Liver (tissue), 9 donors: ENCODE measurements around the gene PEX7. TPM values are rescaled to one million over a fixed set of nuclear protein-coding genes. Genes with fewer than 3 reads are reported as not detected.

Experiments
- DNase-seq: peaks from one replicate; pipeline ENCODE4 v3.0.0-alpha.2; 2017; ENCODE audit warnings: low spot score
- H3K27ac ChIP-seq, 2 donors: one replicate each; pipeline ENCODE4 v1.7.0; 2013; ENCODE audit warnings: inconsistent platforms in 2 of 2, low read length in 2 of 2, control low read depth in 1 of 2, low read depth in 1 of 2, mild to moderate bottlenecking in 1 of 2
- H3K27me3 ChIP-seq, 4 donors: one replicate each; pipeline versions ENCODE4 v1.6.1 to v1.7.0; 2013; ENCODE audit warnings: low read length in 3 of 4, inconsistent platforms in 1 of 4, mild to moderate bottlenecking in 1 of 4, moderate library complexity in 1 of 4; ENCODE audit not compliant: control insufficient read depth in 4 of 4, insufficient read depth in 4 of 4
- H3K36me3 ChIP-seq, 4 donors: one replicate each; pipeline versions ENCODE4 v1.6.1 to v1.7.0; 2013; ENCODE audit warnings: low read length in 3 of 4, mild to moderate bottlenecking in 3 of 4, low read depth in 1 of 4, moderate library complexity in 1 of 4; ENCODE audit not compliant: control insufficient read depth in 4 of 4, insufficient read depth in 3 of 4
- H3K4me1 ChIP-seq, 4 donors: one replicate each; pipeline versions ENCODE4 v1.6.1 to v1.7.0; 2013; ENCODE audit warnings: low read length in 3 of 4, mild to moderate bottlenecking in 3 of 4, moderate library complexity in 1 of 4; ENCODE audit not compliant: control insufficient read depth in 4 of 4, insufficient read depth in 4 of 4
- H3K4me3 ChIP-seq, 3 donors: one replicate each; pipeline versions ENCODE4 v1.6.1 to v1.7.0; 2013; ENCODE audit warnings: low read length in 3 of 3, control low read depth in 1 of 3, low read depth in 1 of 3, mild to moderate bottlenecking in 1 of 3
- H3K9ac ChIP-seq, 2 donors: one replicate each; pipeline ENCODE4 v1.7.0; 2013; ENCODE audit warnings: low read length in 2 of 2, mild to moderate bottlenecking in 2 of 2, moderate library complexity in 2 of 2, control low read depth in 1 of 2, low read depth in 1 of 2
- H3K9me3 ChIP-seq, 4 donors: one replicate each; pipeline versions ENCODE4 v1.6.1 to v1.7.0; 2013; ENCODE audit warnings: low read length in 3 of 4; ENCODE audit not compliant: control insufficient read depth in 4 of 4
- EGR1 ChIP-seq, 2 donors: IDR thresholded peaks; 2 replicates each; pipeline ENCODE4 v1.6.1; 2016 to 2018; ENCODE audit warnings: antibody characterized with exemption in 2 of 2, low read depth in 2 of 2
- FOXA1 ChIP-seq: IDR thresholded peaks from 2 replicates; pipeline ENCODE4 v1.6.1; 2016; ENCODE audit warnings: antibody characterized with exemption
- FOXA2 ChIP-seq: IDR thresholded peaks from 2 replicates; pipeline ENCODE4 v1.6.1; 2016; ENCODE audit warnings: antibody characterized with exemption
- GABPA ChIP-seq, 2 donors: IDR thresholded peaks in 1 of 2; conservative IDR thresholded peaks in 1 of 2; 2 replicates each; pipeline ENCODE4 v1.6.1; 2016; ENCODE audit warnings: antibody characterized with exemption in 2 of 2, mild to moderate bottlenecking in 1 of 2, moderate library complexity in 1 of 2
- HNF4A ChIP-seq, 2 donors: conservative IDR thresholded peaks; 2 replicates each; pipeline ENCODE4 v1.6.1; 2016; ENCODE audit warnings: antibody characterized with exemption in 2 of 2, mild to moderate bottlenecking in 2 of 2
- HNF4G ChIP-seq: IDR thresholded peaks from 2 replicates; pipeline ENCODE4 v1.6.1; 2016; ENCODE audit warnings: antibody characterized with exemption
- JUND ChIP-seq, 2 donors: IDR thresholded peaks; 2 replicates each; pipeline ENCODE4 v1.6.1; 2016; ENCODE audit warnings: antibody characterized with exemption in 2 of 2
- RAD21 ChIP-seq, 2 donors: IDR thresholded peaks; 2 replicates each; pipeline ENCODE4 v1.6.1; 2016; ENCODE audit warnings: antibody characterized with exemption in 2 of 2, mild to moderate bottlenecking in 2 of 2
- SP1 ChIP-seq: IDR thresholded peaks from 2 replicates; pipeline ENCODE4 v1.6.1; 2018; ENCODE audit warnings: antibody characterized with exemption, mild to moderate bottlenecking
- TAF1 ChIP-seq: conservative IDR thresholded peaks from 2 replicates; pipeline ENCODE4 v1.6.1; 2016; ENCODE audit warnings: antibody characterized with exemption, mild to moderate bottlenecking
- YY1 ChIP-seq: IDR thresholded peaks from 2 replicates; pipeline ENCODE4 v1.6.1; 2016; ENCODE audit warnings: antibody characterized with exemption, mild to moderate bottlenecking
- WGBS: extraction: QIAGEN DNeasy Blood & Tissue Kit; methylation state at CpG from one replicate; pipeline ENCODE4 v1.1.7; 2013; 5-methylcytosine and 5-hydroxymethylcytosine counted together
- polyA plus RNA-seq, 2 donors: library from polyadenylated mRNA; stranded (reverse) in 1 of 2; unstranded in 1 of 2; fragments of 200-250 nt in 1 of 2; fragments of >200 nt in 1 of 2; fragmentation: Nextera tagmentation in 1 of 2; extraction: Ambion mirVana in 1 of 2; gene quantifications; one replicate each; pipeline versions ENCODE4 v1.2.1 to v1.2.3, GENCODE V29; 2013 to 2015
- total RNA-seq, 2 donors: library from RNA; depleted of rRNA; stranded (reverse); fragments of >200 nt; gene quantifications; one replicate each; pipeline ENCODE4 v1.2.3, GENCODE V29; 2014
- TF ChIP-seq, protein P1 (sequence below): fragments of 150-350 bp; IDR thresholded peaks from 2 replicates; pipeline ENCODE4 v1.5.1; 2017; ENCODE audit warnings: improper control_type of control experiment, low read depth, low read length; ENCODE audit not compliant: missing input control
- TF ChIP-seq, protein P2 (sequence below): IDR thresholded peaks from 2 replicates; pipeline ENCODE4 v1.6.1; 2016; ENCODE audit warnings: antibody characterized with exemption
- TF ChIP-seq, protein P3 (sequence below): IDR thresholded peaks from 2 replicates; pipeline ENCODE4 v1.6.1; 2016; ENCODE audit warnings: antibody characterized with exemption
- TF ChIP-seq, protein P4 (sequence below): IDR thresholded peaks from 2 replicates; pipeline ENCODE4 v1.6.1; 2016; ENCODE audit warnings: antibody characterized with exemption, mild to moderate bottlenecking
- donor health status: healthy.
- donor health status: healthy.
- donor health status: healthy.
- donor health status: healthy.
- donor health status: healthy.

Gene PEX7
- total and polyA plus RNA-seq, 4 donors = 5.2 to 7.5 (median 6.2) TPM

DNA sequence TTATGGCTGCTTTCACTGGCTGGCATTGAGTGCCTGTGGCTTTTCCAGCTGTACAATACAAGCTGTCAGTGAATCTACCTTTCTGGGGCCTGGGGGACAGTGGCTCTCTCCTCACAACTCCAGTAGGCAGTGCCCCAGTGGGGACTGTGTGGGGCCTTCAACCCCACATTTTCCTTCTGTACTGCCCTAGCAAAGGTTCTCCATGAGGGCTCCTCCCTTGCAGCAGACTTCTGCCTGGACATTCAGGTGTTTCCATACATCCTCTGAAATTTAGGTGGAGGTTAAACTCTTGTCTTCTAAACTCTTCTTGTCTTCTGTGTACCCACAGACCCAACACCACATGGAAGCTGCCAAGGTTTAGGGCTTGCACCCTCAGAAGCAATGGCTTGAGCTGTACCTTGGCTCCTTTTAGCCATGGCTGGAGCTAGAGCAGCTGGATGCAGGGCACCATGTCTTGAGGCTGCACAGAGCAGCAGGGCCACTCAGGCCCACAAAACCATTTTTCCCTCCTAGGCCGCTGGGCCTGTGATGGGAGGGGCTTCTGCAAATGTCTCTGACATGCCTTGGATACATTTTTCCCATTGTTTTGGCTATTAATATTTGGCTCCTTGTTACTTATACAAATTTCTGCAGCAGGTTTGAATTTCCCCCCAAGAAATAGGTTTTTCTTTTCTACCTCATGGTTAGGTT, 9.6 kb downstream of the PEX7 start:
- no peak overlapping the region for H3K27ac ChIP-seq
- WGBS = 100% methylated on average over 1 of the region's 1 CpG
- H3K27me3 ChIP-seq = no peaks in the 10 kb centered on the region
- no peaks in the 10 kb centered on the region for H3K4me1 ChIP-seq
- TF ChIP-seq, protein P1, sequence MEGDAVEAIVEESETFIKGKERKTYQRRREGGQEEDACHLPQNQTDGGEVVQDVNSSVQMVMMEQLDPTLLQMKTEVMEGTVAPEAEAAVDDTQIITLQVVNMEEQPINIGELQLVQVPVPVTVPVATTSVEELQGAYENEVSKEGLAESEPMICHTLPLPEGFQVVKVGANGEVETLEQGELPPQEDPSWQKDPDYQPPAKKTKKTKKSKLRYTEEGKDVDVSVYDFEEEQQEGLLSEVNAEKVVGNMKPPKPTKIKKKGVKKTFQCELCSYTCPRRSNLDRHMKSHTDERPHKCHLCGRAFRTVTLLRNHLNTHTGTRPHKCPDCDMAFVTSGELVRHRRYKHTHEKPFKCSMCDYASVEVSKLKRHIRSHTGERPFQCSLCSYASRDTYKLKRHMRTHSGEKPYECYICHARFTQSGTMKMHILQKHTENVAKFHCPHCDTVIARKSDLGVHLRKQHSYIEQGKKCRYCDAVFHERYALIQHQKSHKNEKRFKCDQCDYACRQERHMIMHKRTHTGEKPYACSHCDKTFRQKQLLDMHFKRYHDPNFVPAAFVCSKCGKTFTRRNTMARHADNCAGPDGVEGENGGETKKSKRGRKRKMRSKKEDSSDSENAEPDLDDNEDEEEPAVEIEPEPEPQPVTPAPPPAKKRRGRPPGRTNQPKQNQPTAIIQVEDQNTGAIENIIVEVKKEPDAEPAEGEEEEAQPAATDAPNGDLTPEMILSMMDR = no peak
- TF ChIP-seq TAF1 = no peak
- no peak for TF ChIP-seq HNF4G
- no peak for TF ChIP-seq HNF4A (conservative IDR thresholded peaks at IDR 0.05)
- no peak for TF ChIP-seq SP1
- TF ChIP-seq, protein P2, sequence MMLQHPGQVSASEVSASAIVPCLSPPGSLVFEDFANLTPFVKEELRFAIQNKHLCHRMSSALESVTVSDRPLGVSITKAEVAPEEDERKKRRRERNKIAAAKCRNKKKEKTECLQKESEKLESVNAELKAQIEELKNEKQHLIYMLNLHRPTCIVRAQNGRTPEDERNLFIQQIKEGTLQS = no peak
- TF ChIP-seq, protein P3, sequence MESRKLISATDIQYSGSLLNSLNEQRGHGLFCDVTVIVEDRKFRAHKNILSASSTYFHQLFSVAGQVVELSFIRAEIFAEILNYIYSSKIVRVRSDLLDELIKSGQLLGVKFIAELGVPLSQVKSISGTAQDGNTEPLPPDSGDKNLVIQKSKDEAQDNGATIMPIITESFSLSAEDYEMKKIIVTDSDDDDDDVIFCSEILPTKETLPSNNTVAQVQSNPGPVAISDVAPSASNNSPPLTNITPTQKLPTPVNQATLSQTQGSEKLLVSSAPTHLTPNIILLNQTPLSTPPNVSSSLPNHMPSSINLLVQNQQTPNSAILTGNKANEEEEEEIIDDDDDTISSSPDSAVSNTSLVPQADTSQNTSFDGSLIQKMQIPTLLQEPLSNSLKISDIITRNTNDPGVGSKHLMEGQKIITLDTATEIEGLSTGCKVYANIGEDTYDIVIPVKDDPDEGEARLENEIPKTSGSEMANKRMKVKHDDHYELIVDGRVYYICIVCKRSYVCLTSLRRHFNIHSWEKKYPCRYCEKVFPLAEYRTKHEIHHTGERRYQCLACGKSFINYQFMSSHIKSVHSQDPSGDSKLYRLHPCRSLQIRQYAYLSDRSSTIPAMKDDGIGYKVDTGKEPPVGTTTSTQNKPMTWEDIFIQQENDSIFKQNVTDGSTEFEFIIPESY = no peak
- TF ChIP-seq, protein P4, sequence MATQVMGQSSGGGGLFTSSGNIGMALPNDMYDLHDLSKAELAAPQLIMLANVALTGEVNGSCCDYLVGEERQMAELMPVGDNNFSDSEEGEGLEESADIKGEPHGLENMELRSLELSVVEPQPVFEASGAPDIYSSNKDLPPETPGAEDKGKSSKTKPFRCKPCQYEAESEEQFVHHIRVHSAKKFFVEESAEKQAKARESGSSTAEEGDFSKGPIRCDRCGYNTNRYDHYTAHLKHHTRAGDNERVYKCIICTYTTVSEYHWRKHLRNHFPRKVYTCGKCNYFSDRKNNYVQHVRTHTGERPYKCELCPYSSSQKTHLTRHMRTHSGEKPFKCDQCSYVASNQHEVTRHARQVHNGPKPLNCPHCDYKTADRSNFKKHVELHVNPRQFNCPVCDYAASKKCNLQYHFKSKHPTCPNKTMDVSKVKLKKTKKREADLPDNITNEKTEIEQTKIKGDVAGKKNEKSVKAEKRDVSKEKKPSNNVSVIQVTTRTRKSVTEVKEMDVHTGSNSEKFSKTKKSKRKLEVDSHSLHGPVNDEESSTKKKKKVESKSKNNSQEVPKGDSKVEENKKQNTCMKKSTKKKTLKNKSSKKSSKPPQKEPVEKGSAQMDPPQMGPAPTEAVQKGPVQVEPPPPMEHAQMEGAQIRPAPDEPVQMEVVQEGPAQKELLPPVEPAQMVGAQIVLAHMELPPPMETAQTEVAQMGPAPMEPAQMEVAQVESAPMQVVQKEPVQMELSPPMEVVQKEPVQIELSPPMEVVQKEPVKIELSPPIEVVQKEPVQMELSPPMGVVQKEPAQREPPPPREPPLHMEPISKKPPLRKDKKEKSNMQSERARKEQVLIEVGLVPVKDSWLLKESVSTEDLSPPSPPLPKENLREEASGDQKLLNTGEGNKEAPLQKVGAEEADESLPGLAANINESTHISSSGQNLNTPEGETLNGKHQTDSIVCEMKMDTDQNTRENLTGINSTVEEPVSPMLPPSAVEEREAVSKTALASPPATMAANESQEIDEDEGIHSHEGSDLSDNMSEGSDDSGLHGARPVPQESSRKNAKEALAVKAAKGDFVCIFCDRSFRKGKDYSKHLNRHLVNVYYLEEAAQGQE = no peak
- no peak overlapping the region for H3K4me3 ChIP-seq
- peaks cover 0 to 8% (median 5%) of the 10 kb centered on the region in 4 donors for H3K9me3 ChIP-seq
- H3K9ac ChIP-seq = no peak overlapping the region
- DNase-seq = no peak
- peaks cover 4 to 13% (median 7%) of the 10 kb centered on the region in 4 donors for H3K36me3 ChIP-seq

DNA sequence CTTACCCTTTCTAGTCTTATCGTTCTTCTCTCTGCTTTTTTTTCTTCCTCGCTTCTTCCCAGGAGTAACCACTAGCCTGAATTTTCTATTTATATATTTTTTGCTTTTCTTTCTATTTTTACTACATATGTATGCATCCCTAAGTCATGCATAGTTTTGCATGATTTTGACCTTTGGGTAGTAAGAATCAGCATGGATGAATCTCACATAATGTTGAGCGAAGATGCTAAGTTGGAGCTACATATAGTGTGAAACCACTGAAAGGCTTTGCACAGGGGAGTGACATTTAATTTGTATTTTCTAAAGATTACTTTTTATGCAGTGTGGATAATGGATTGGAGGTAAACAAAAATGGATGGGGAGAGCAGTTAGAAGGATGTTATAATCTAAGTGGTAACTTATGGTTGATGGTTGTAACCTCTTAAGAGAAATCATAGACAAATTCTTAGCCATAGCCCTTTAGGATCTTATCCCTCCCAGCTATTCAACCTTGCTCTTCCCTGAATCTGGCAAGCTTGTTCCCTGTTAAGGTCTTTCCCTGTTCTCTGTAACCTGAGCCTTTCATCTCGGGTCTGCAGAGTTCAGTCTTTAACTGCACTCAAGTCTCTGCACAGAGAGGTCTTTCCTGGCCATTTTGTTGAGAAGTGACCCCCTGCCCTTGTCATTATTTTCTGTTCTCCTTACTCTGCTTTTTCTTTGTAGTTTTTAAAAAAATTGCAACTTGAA, 18.0 kb downstream of the PEX7 start:
- H3K27me3 ChIP-seq = no peaks in the 10 kb centered on the region
- H3K4me1 ChIP-seq = no peaks in the 10 kb centered on the region
- no peak for DNase-seq
- TF ChIP-seq FOXA1 = no peak
- TF ChIP-seq TAF1 = no peak
- TF ChIP-seq FOXA2 = no peak
- no peak for TF ChIP-seq JUND (IDR thresholded peaks at IDR 0.05)
- TF ChIP-seq YY1 = no peak
- TF ChIP-seq, protein P1 = no peak
- TF ChIP-seq, protein P3 = no peak
- no peak for TF ChIP-seq GABPA (IDR thresholded peaks at IDR 0.05 in 1 of 2, conservative IDR thresholded peaks at IDR 0.05 in 1 of 2)
- TF ChIP-seq EGR1 (IDR thresholded peaks at IDR 0.05; ENCODE audit: low read depth in 2 of 2) = no peak
- no peak for TF ChIP-seq RAD21 (IDR thresholded peaks at IDR 0.05)
- no peak for TF ChIP-seq HNF4G
- WGBS = 93% methylated on average over 4 of the region's 4 CpGs
- H3K9ac ChIP-seq = no peak overlapping the region
- no peak overlapping the region for H3K4me3 ChIP-seq
- H3K27ac ChIP-seq = no peak overlapping the region
- no peaks in the 10 kb centered on the region for H3K9me3 ChIP-seq
- peaks cover 0 to 2% (median 0%) of the 10 kb centered on the region in 4 donors for H3K36me3 ChIP-seq
